ENCODE results near the gene PCNP.

PCNP gene

DNA sequence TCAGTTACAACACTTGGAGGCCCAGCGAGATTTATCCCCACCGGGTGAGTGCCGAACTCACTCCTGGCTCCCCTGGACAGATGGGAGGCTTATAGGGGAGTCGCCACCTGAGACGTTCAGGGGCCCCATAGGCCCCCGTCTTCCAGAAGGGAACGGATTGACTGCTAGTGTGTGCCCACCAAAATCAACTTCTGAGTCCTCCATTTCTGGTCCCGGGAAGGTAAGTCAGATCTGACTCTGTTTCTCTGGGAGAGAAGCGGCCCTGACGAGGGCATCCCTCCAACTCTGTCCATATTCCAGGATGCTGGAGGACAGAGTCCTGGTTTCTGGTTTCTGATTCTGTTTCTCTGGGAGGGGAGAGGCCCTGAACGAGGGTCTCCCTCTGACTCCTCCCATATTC is 58.6 kb downstream of the PCNP start:
- no peak for DNase-seq (ENCODE audit: extremely low read depth, insufficient read length)
- Histone ChIP-seq H3K36me3 (ENCODE audit: control insufficient read depth, insufficient read depth, low read length) (no peaks in the 10 kb centered on the region), H3K4me3 (replicated peaks; ENCODE audit: low read depth, low read length) (no peak overlapping the region), H3K27me3 (replicated peaks; ENCODE audit: control insufficient read depth, insufficient read depth, low read length) (no peaks in the 10 kb centered on the region)
- TF ChIP-seq, protein P1, sequence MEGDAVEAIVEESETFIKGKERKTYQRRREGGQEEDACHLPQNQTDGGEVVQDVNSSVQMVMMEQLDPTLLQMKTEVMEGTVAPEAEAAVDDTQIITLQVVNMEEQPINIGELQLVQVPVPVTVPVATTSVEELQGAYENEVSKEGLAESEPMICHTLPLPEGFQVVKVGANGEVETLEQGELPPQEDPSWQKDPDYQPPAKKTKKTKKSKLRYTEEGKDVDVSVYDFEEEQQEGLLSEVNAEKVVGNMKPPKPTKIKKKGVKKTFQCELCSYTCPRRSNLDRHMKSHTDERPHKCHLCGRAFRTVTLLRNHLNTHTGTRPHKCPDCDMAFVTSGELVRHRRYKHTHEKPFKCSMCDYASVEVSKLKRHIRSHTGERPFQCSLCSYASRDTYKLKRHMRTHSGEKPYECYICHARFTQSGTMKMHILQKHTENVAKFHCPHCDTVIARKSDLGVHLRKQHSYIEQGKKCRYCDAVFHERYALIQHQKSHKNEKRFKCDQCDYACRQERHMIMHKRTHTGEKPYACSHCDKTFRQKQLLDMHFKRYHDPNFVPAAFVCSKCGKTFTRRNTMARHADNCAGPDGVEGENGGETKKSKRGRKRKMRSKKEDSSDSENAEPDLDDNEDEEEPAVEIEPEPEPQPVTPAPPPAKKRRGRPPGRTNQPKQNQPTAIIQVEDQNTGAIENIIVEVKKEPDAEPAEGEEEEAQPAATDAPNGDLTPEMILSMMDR (IDR thresholded peaks at IDR 0.05; ENCODE audit: insufficient read depth, low read length, poor library complexity, severe bottlenecking), result no peak

DNA sequence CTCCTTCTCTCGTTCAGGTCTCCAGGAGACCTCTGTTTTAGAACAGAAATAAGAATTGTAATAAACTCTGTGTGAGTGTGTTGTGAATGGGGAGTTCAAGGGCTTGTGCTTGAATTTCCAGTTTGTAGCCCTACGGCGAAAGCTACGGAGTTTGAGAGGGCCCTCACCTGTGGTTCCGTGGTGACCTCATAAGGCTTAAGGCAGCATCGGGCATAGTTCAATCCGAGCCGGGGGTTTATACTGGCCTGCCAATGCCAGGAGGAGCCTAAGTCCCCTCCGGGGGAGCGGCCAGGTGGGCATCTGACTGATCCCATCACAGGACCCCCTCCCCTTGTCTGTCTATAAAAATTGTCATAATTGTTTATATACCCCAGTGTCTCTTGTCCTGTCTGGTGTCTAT is 59.2 kb downstream of the PCNP start:
- Histone ChIP-seq H3K27me3 (replicated peaks; ENCODE audit: control insufficient read depth, insufficient read depth, low read length) (no peaks in the 10 kb centered on the region), H3K4me3 (replicated peaks; ENCODE audit: low read depth, low read length) (no peak overlapping the region), H3K36me3 (ENCODE audit: control insufficient read depth, insufficient read depth, low read length) (no peaks in the 10 kb centered on the region)
- no peak for DNase-seq (ENCODE audit: extremely low read depth, insufficient read length)
- TF ChIP-seq, protein P1 (IDR thresholded peaks at IDR 0.05; ENCODE audit: insufficient read depth, low read length, poor library complexity, severe bottlenecking), result no peak

DNA sequence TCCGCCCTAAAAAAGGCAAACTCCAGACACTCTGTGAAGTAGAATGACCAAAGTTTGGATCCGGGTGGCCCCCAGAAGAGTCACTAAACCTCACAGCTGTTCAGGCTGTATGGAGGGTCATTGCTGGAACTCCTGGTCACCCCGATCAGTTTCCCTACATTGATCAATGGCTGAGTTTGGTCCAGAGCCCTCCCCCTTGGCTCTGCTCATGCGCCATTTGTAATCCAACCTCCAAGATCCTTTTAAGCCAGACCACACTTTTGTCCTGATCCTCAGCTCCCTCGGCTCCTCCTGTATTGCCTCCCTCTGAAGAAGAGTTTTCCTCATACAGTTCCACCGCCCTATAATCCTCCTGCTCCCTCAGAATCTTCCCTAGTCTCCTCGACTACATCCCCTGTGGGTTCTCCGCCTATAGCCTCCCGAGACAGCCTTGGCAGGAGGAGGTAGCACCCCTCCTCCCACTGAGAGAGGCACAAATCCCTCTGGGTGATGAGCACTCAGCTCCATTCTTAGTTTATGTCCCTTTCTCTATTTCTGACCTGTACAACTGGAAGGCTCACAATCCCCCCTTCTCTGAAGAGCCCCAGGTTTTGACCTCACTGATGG is 60.7 kb downstream of the PCNP start:
- TF ChIP-seq, protein P1 (IDR thresholded peaks at IDR 0.05; ENCODE audit: insufficient read depth, low read length, poor library complexity, severe bottlenecking), result no peak
- Histone ChIP-seq H3K4me3 (replicated peaks; ENCODE audit: low read depth, low read length) (no peak overlapping the region), H3K36me3 (ENCODE audit: control insufficient read depth, insufficient read depth, low read length) (no peaks in the 10 kb centered on the region), H3K27me3 (replicated peaks; ENCODE audit: control insufficient read depth, insufficient read depth, low read length) (no peaks in the 10 kb centered on the region)
- no peak for DNase-seq (ENCODE audit: extremely low read depth, insufficient read length)

DNA sequence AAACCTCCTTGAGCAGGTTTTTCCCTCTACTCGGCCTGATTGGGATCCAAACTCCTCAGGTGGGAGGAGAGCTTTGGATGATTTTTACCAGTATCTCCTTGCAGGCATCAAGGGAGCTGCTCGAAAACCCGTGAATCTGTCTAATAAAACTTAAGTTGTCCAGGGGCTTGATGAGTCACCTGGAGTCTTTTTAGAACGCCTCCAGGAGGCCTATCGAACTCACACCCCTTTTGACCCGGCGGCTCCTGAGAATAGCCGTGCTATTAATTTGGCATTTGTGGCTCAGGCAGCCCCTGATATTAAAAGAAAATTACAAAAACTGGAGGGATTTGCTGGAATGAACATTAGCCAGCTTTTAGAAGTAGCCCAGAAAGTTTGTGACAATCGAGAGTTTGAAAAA is 61.4 kb downstream of the PCNP start:
- Histone ChIP-seq H3K4me3 (replicated peaks; ENCODE audit: low read depth, low read length) (no peak overlapping the region), H3K36me3 (ENCODE audit: control insufficient read depth, insufficient read depth, low read length) (no peaks in the 10 kb centered on the region), H3K27me3 (replicated peaks; ENCODE audit: control insufficient read depth, insufficient read depth, low read length) (no peaks in the 10 kb centered on the region)
- TF ChIP-seq, protein P1 (IDR thresholded peaks at IDR 0.05; ENCODE audit: insufficient read depth, low read length, poor library complexity, severe bottlenecking), result no peak
- DNase-seq (ENCODE audit: extremely low read depth, insufficient read length), result no peak

DNA sequence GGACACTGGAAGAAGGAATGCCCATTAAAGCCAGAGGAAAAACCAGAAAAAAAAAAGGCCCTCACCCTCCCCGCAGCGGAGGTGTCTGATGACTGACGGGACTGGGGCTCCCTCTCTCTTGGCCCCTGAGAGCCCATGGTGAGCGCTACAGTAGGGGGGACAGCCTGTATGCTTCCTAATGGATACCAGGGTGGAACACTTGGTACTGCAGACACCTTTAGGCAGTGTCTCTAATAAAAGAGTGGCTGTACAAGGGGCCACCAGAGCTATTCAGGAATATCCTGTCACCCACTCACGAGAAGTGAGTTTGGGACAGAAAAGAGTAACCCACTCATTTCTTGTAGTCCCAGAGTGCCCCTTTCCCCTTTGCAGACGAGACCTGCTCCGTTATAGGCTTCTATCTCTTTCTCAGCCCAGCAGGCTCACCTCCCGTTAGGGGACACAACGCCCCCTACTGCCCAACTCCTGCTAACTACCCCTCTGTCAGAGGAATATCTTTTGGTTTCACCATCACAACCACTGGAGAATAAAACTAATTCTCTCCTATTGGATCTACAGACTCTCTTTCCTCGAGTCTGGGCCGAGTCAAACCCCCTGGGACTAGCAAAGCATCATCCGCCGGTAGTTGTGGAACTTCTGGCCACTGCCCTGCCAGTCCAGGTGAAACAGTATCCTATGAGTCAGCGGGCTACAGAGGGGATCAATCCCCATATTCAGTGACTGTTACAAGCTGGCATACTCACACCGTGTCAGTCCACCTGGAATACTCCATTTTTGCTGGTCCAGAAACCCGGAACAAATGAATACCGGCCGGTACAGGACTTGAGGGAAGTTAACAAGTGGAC is 62.2 kb downstream of the PCNP start:
- TF ChIP-seq, protein P1 (IDR thresholded peaks at IDR 0.05; ENCODE audit: insufficient read depth, low read length, poor library complexity, severe bottlenecking), result peak; percentile 75
- no peak for DNase-seq (ENCODE audit: extremely low read depth, insufficient read length)
- Histone ChIP-seq H3K27me3 (replicated peaks; ENCODE audit: control insufficient read depth, insufficient read depth, low read length) (no peaks in the 10 kb centered on the region), H3K36me3 (ENCODE audit: control insufficient read depth, insufficient read depth, low read length) (no peaks in the 10 kb centered on the region), H3K4me3 (replicated peaks; ENCODE audit: low read depth, low read length) (no peak overlapping the region)
